B cell (primary cell): ENCODE results near the gene FDXACB1. TPM values are rescaled to one million over a fixed set of nuclear protein-coding genes. Genes with fewer than 3 reads are reported as not detected.

Experiments
- ATAC-seq: fragments of 200-7000 bp; cut with Tn5 transposase; one replicate; pipeline ENCODE4 v1.10.0; 2021; ENCODE audit warnings: low read depth, mild to moderate bottlenecking, moderate number of reproducible peaks, moderate library complexity
- CTCF ChIA-PET: fragments of 350-600 bp; sonication (Branson Sonifier 250); formaldehyde crosslinking; loops from one replicate; lab custom pipeline; 2021; ENCODE audit warnings: antibody characterized with exemption, inconsistent platforms; lab: Charles Lee
- POLR2A ChIA-PET: fragments of 350-600 bp; sonication (Branson Sonifier 250); formaldehyde crosslinking; loops from one replicate; lab custom pipeline; 2021; ENCODE audit warnings: antibody characterized with exemption; lab: Charles Lee
- DNase-seq: peaks from one replicate; pipeline ENCODE4 v3.0.0; 2013
- H2AFZ ChIP-seq: 2 replicates; pipeline ENCODE4 v1.6.1; 2012; ENCODE audit warnings: mild to moderate bottlenecking, low read depth, low read length; ENCODE audit not compliant: insufficient read depth, poor library complexity, severe bottlenecking
- H3K27ac ChIP-seq, 2 donors: 1 replicate in 1 of 2; 2 replicates in 1 of 2; pipeline ENCODE4 v1.5.1; 2012 to 2013; ENCODE audit warnings: low read length in 2 of 2, mild to moderate bottlenecking in 2 of 2, moderate library complexity in 1 of 2
- H3K27me3 ChIP-seq, 4 experiments: fragments of 200-600 bp in 1 of 4; sonication (generic) in 1 of 4; replicated peaks in 1 of 4; 1 replicate in 2 of 4; 2 replicates in 2 of 4; pipeline versions ENCODE4 v1.6.1 to v1.7.0; 2013 to 2016; ENCODE audit warnings: low read length in 3 of 4, mild to moderate bottlenecking in 2 of 4, mixed read lengths in 1 of 4, moderate library complexity in 1 of 4; ENCODE audit not compliant: insufficient read depth in 4 of 4, control insufficient read depth in 3 of 4; ENCODE audit errors: control extremely low read depth in 1 of 4
- H3K36me3 ChIP-seq, 2 experiments: replicated peaks in 1 of 2; 1 replicate in 1 of 2; 2 replicates in 1 of 2; pipeline versions ENCODE4 v1.6.1 to v1.7.1; 2013; ENCODE audit warnings: low read length in 1 of 2; ENCODE audit not compliant: insufficient read depth in 2 of 2, control insufficient read depth in 1 of 2; ENCODE audit errors: control extremely low read depth in 1 of 2, extremely low read depth in 1 of 2
- H3K4me1 ChIP-seq, 2 donors: fragments of 200-600 bp in 1 of 2; sonication (generic) in 1 of 2; 1 replicate in 1 of 2; 2 replicates in 1 of 2; pipeline versions ENCODE4 v1.5.1 to v1.6.1; 2013 to 2017; ENCODE audit warnings: low read length in 2 of 2; ENCODE audit not compliant: control insufficient read depth in 2 of 2, insufficient read depth in 2 of 2
- H3K4me2 ChIP-seq: replicated peaks from 2 replicates; pipeline ENCODE3; 2012; ENCODE audit warnings: mild to moderate bottlenecking, low read depth, low read length; ENCODE audit not compliant: poor library complexity, severe bottlenecking
- H3K4me3 ChIP-seq, 5 experiments: fragments of 200-600 bp in 1 of 5; sonication (generic) in 1 of 5; 1 replicate in 3 of 5; 2 replicates in 2 of 5; pipeline versions ENCODE4 v1.5.1 to v1.7.0; 2011 to 2016; ENCODE audit warnings: low read length in 4 of 5, mild to moderate bottlenecking in 4 of 5, low read depth in 2 of 5, control low read depth in 1 of 5, moderate library complexity in 1 of 5; ENCODE audit not compliant: insufficient read depth in 1 of 5; ENCODE audit errors: control extremely low read depth in 1 of 5, extremely low read depth in 1 of 5
- H3K79me2 ChIP-seq: fragments of 200-600 bp; sonication (generic); one replicate; pipeline ENCODE4 v1.6.0; 2016; ENCODE audit warnings: low read length; ENCODE audit not compliant: control insufficient read depth, insufficient read depth
- H3K9ac ChIP-seq: fragments of 200-600 bp; sonication (generic); 2 replicates; pipeline ENCODE4 v1.6.1; 2017; ENCODE audit warnings: mild to moderate bottlenecking, low read length, moderate library complexity
- H3K9me3 ChIP-seq, 3 donors: one replicate each; pipeline versions ENCODE4 v1.6.1 to v1.7.1; 2013; ENCODE audit warnings: low read length in 2 of 3; ENCODE audit not compliant: control insufficient read depth in 2 of 3, insufficient read depth in 1 of 3; ENCODE audit errors: control extremely low read depth in 1 of 3
- H4K20me1 ChIP-seq: 2 replicates; pipeline ENCODE4 v1.6.0; 2012; ENCODE audit warnings: mild to moderate bottlenecking, low read length; ENCODE audit not compliant: insufficient read depth, control insufficient read depth, poor library complexity, severe bottlenecking
- H3K27ac Mint-ChIP-seq: one replicate; pipeline ENCODE4 v1.8.0; 2021; ENCODE audit warnings: mixed read lengths
- H3K27me3 Mint-ChIP-seq: one replicate; pipeline ENCODE4 v1.8.0; 2021; ENCODE audit warnings: mixed read lengths
- H3K4me1 Mint-ChIP-seq: one replicate; pipeline ENCODE4 v1.8.0; 2021; ENCODE audit warnings: mixed read lengths
- H3K4me3 Mint-ChIP-seq: one replicate; pipeline ENCODE4 v1.8.0; 2021; ENCODE audit warnings: mixed read lengths
- H3K9me3 Mint-ChIP-seq: one replicate; pipeline ENCODE4 v1.8.0; 2022; ENCODE audit warnings: mixed read lengths; ENCODE audit not compliant: insufficient read depth
- CTCF ChIP-seq: fragments of 200-600 bp; IDR thresholded peaks from one replicate; pipeline ENCODE4 v1.8.0; 2022; ENCODE audit warnings: antibody characterized with exemption, mild to moderate bottlenecking
- EZH2 ChIP-seq: IDR thresholded peaks from 2 replicates; pipeline ENCODE4 v1.6.1; 2012; ENCODE audit warnings: borderline replicate concordance, low read depth, mild to moderate bottlenecking, moderate library complexity, low read length; ENCODE audit not compliant: insufficient read depth, poor library complexity, severe bottlenecking
- WGBS: methylation state at CpG from one replicate; pipeline ENCODE4 v1.1.5; 2013; ENCODE audit warnings: missing lambda C conversion rate; ENCODE audit not compliant: insufficient coverage; 5-methylcytosine and 5-hydroxymethylcytosine counted together
- intact Hi-C: fragments of 100-400 bp; cut with micrococcal nuclease; formaldehyde crosslinking; loops from one replicate; pipeline ENCODE4 v1.10.0; 2022
- polyA plus RNA-seq: library from polyadenylated mRNA; depleted of rRNA; stranded (reverse); fragments of >200 nt; gene quantifications from 2 replicates; pipeline ENCODE4 v1.2.3, GENCODE V29; 2012
- total RNA-seq, 2 donors: library from RNA; stranded (reverse); fragments of 120-200 nt in 1 of 2; gene quantifications; 1 replicate in 1 of 2; 2 replicates in 1 of 2; pipeline versions ENCODE4 v1.2.3 to v1.2.4, GENCODE V29; 2013 to 2022

Gene FDXACB1
- total and polyA plus RNA-seq, 2 donors (not counting 1 experiment from before 2014, with no cell fraction given), result 3.1 to 4.0 TPM

DNA sequence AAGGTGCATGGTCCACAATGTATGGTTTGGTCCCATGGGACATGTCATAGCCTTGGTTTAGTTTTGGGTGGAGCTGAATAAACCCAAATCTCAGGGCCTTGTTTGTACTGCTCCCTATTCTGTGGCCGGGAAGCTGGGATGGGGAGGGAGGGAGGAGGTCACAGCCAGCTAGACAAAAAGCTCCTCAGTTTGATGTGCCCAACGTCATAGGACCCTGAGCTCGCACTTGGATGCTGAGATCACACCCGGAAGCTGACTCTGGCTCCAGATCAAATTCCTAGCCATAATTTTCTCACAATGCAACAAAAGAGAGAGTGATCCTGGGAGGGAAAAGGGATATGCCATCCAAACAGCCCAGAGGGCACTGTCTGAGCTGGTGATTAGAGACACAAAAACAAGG is 35.0 kb upstream of the FDXACB1 start:
- Histone ChIP-seq H2AFZ (no peak overlapping the region), H3K4me2 (no peak overlapping the region), H3K36me3 (no peaks in the 10 kb centered on the region), H4K20me1 (no peaks in the 10 kb centered on the region), H3K4me3 (no peak overlapping the region), H3K27me3 (peaks cover 0 to 46% (median 20%) of the 10 kb centered on the region in 4 experiments), H3K9me3 (peaks cover 0 to 4% (median 0%) of the 10 kb centered on the region in 3 donors), H3K4me1 (no peaks in the 10 kb centered on the region), H3K79me2 (no peaks in the 10 kb centered on the region), H3K9ac (no peak overlapping the region), H3K27ac (no peak overlapping the region)
- Mint-ChIP-seq H3K27me3 (peaks cover 62% of the 10 kb centered on the region), H3K27ac (no peak overlapping the region), H3K9me3 (no peaks in the 10 kb centered on the region), H3K4me1 (no peaks in the 10 kb centered on the region), H3K4me3 (no peak overlapping the region)
- TF ChIP-seq EZH2 (no peak), CTCF (no peak)
- no peak for ATAC-seq
- intact Hi-C loops, result no loop called here
- CTCF ChIA-PET, result no interaction called here
- WGBS, result 100% methylated on average over 1 of the region's 4 CpGs
- DNase-seq, result no peak
- POLR2A ChIA-PET, result no interaction called here

DNA sequence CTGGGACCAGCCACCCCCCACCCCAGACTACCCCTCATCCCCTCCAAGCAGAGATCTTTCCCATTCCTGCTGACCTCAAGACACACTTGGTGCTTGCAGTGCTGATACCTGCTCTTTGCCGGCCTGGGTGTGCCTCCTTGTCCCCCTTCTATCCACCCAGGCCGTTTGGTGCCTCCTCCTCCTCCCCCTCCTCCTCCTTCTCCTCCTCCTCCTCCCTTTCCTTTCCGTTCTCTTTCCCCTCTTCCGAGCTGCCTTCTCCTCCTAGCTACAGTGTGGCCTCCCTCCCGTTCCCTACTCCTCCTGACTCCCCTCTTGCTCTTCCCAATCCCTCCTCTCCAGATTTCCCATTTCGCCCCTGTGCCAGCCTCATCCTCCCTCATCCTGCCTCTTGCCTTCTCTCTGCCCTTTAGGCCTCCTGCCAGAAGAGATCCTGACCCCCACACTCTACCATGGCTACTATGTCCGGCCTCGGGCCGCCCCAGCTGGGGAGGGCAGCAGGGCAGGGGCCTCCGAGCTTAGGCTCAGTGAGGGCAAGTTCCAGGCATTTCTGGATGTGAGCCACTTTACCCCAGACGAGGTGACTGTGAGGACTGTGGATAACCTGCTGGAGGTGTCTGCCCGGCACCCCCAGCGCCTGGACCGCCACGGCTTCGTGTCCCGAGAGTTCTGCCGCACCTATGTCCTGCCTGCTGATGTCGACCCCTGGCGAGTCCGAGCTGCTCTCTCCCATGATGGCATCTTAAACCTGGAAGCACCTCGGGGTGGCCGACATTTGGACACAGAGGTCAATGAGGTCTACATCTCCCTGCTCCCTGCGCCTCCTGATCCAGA is 34.3 kb upstream of the FDXACB1 start:
- no peak overlapping the region for H3K4me3 ChIP-seq
- H3K27ac ChIP-seq, result no peak overlapping the region
- H3K9ac ChIP-seq, result no peak overlapping the region
- H3K79me2 ChIP-seq, result no peaks in the 10 kb centered on the region
- no peaks in the 10 kb centered on the region for H3K36me3 ChIP-seq
- H3K4me2 ChIP-seq, result no peak overlapping the region
- no peaks in the 10 kb centered on the region for H3K4me1 ChIP-seq
- POLR2A ChIA-PET, result no interaction called here
- 86% methylated on average over 24 of the region's 24 CpGs for WGBS
- CTCF ChIA-PET, result no interaction called here
- ATAC-seq (no peak), DNase-seq (no peak)
- intact Hi-C loops, result no loop called here
- Mint-ChIP-seq H3K27ac (no peak overlapping the region), H3K9me3 (no peaks in the 10 kb centered on the region), H3K4me1 (no peaks in the 10 kb centered on the region), H3K4me3 (no peak overlapping the region), H3K27me3 (peaks cover 60% of the 10 kb centered on the region)
- H3K9me3 ChIP-seq, result peaks cover 0 to 4% (median 0%) of the 10 kb centered on the region in 3 donors
- TF ChIP-seq EZH2 (no peak), CTCF (no peak)
- H4K20me1 ChIP-seq, result no peaks in the 10 kb centered on the region
- H2AFZ ChIP-seq, result no peak overlapping the region
- peaks cover 0 to 40% (median 20%) of the 10 kb centered on the region in 4 experiments for H3K27me3 ChIP-seq
